AG20443 (cell line): Measurements from ENCODE around the gene CYP2A6.
A peak's percentile ranks its signal among the peaks of the same experiment; 100 is the strongest.
"Not testable (repeated sequence)": the region's sequence is repeated elsewhere in the genome, so short reads cannot be mapped to it uniquely, and the experiment has no call there.

Experiments
- DNase-seq: peaks from one replicate; pipeline ENCODE4 v3.0.0; 2012; ENCODE audit warnings: low spot score, mixed read lengths

CYP2A6 gene

GRCh38 chr19:40818480-40819399 lies 31.5 kb downstream of the CYP2A6 start:
- peak; percentile 33 for DNase-seq

GRCh38 chr19:40815223-40815622 lies 35.0 kb downstream of the CYP2A6 start:
- DNase-seq = no peak

GRCh38 chr19:40813182-40813581 lies 37.1 kb downstream of the CYP2A6 start:
- DNase-seq = no peak

GRCh38 chr19:40812571-40812970 lies 37.7 kb downstream of the CYP2A6 start:
- DNase-seq = not testable (repeated sequence)

- DNase-seq = no peak
Measured at GRCh38 chr19:40811478-40812341, 38.5 kb downstream of the CYP2A6 start.

GRCh38 chr19:40810649-40811408 lies 39.4 kb downstream of the CYP2A6 start:
- peak; percentile 65 for DNase-seq

GRCh38 chr19:40810160-40810559 lies 40.1 kb downstream of the CYP2A6 start:
- DNase-seq = no peak

GRCh38 chr19:40809358-40810086 lies 40.7 kb downstream of the CYP2A6 start:
- DNase-seq = no peak

- DNase-seq = no peak
Measured at GRCh38 chr19:40808497-40808896, 41.8 kb downstream of the CYP2A6 start.

GRCh38 chr19:40808021-40808325 lies 42.3 kb downstream of the CYP2A6 start:
- DNase-seq = no peak

GRCh38 chr19:40807147-40808020 lies 42.9 kb downstream of the CYP2A6 start:
- DNase-seq = no peak

- DNase-seq = peak; percentile 91
Measured at GRCh38 chr19:40806423-40807146, 43.7 kb downstream of the CYP2A6 start.

GRCh38 chr19:40805258-40805868 lies 44.9 kb downstream of the CYP2A6 start:
- no peak for DNase-seq

- DNase-seq = no peak
Measured at GRCh38 chr19:40804783-40805242, 45.4 kb downstream of the CYP2A6 start.

- no peak for DNase-seq
Measured at GRCh38 chr19:40803857-40804782, 46.1 kb downstream of the CYP2A6 start.

GRCh38 chr19:40803170-40803856 lies 46.9 kb downstream of the CYP2A6 start:
- no peak for DNase-seq

GRCh38 chr19:40802300-40803169 lies 47.7 kb downstream of the CYP2A6 start:
- DNase-seq = no peak
